ENCODE results near the gene COX4I2. TPM values are rescaled to one million over a fixed set of nuclear protein-coding genes. Genes with fewer than 3 reads are reported as not detected.

COX4I2 gene
- total RNA-seq, 1 experiment from 2014 or later = not detected

- Mint-ChIP-seq H3K27me3 (ENCODE audit: low read depth) (no peaks in the 10 kb centered on the region), H3K9me3 (no peaks in the 10 kb centered on the region), H3K4me3 (no peak overlapping the region), H3K4me1 (peaks cover 26% of the 10 kb centered on the region), H3K27ac (no peak overlapping the region), H3K36me3 (peaks cover 5% of the 10 kb centered on the region; the same call in 1 of the 2 replicates)
- CTCF ChIA-PET = interaction anchor here (0.6 to 6.3 kb wide), 7 partner anchors 12 to 107 kb away, joined by 3 to 49 read pairs (median 5); no protein-coding TSS in a partner anchor
- TF ChIP-seq ZNF263 (CRISPR knock-in tag; IDR thresholded peaks at IDR 0.05; ENCODE audit: low read depth) (no peak), CBFB (CRISPR knock-in tag; IDR thresholded peaks at IDR 0.05; ENCODE audit: low read depth) (no peak), ZNF671 (CRISPR knock-in tag; IDR thresholded peaks at IDR 0.05) (no peak), SOX15 (CRISPR knock-in tag; IDR thresholded peaks at IDR 0.05) (no peak)
- TF ChIP-seq, protein P1, sequence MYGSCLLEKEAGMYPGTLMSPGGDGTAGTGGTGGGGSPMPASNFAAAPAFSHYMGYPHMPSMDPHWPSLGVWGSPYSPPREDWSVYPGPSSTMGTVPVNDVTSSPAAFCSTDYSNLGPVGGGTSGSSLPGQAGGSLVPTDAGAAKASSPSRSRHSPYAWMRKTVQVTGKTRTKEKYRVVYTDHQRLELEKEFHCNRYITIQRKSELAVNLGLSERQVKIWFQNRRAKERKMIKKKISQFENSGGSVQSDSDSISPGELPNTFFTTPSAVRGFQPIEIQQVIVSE (CRISPR knock-in tag; IDR thresholded peaks at IDR 0.05; ENCODE audit: borderline replicate concordance) = no peak
- TF ChIP-seq, protein P2, sequence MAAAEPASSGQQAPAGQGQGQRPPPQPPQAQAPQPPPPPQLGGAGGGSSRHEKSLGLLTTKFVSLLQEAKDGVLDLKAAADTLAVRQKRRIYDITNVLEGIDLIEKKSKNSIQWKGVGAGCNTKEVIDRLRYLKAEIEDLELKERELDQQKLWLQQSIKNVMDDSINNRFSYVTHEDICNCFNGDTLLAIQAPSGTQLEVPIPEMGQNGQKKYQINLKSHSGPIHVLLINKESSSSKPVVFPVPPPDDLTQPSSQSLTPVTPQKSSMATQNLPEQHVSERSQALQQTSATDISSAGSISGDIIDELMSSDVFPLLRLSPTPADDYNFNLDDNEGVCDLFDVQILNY (CRISPR knock-in tag; IDR thresholded peaks at IDR 0.05) = no peak
- DNase-seq (ENCODE audit: low spot score) (no peak), ATAC-seq (no peak)
- POLR2A ChIA-PET = interaction anchor here (0.6 kb wide), 1 partner anchor 34 kb away, joined by 3 read pairs; no protein-coding TSS in a partner anchor
Observed at GRCh38 chr20:31673943-31674463, 36.3 kb downstream of the COX4I2 start.

- TF ChIP-seq, protein P3, sequence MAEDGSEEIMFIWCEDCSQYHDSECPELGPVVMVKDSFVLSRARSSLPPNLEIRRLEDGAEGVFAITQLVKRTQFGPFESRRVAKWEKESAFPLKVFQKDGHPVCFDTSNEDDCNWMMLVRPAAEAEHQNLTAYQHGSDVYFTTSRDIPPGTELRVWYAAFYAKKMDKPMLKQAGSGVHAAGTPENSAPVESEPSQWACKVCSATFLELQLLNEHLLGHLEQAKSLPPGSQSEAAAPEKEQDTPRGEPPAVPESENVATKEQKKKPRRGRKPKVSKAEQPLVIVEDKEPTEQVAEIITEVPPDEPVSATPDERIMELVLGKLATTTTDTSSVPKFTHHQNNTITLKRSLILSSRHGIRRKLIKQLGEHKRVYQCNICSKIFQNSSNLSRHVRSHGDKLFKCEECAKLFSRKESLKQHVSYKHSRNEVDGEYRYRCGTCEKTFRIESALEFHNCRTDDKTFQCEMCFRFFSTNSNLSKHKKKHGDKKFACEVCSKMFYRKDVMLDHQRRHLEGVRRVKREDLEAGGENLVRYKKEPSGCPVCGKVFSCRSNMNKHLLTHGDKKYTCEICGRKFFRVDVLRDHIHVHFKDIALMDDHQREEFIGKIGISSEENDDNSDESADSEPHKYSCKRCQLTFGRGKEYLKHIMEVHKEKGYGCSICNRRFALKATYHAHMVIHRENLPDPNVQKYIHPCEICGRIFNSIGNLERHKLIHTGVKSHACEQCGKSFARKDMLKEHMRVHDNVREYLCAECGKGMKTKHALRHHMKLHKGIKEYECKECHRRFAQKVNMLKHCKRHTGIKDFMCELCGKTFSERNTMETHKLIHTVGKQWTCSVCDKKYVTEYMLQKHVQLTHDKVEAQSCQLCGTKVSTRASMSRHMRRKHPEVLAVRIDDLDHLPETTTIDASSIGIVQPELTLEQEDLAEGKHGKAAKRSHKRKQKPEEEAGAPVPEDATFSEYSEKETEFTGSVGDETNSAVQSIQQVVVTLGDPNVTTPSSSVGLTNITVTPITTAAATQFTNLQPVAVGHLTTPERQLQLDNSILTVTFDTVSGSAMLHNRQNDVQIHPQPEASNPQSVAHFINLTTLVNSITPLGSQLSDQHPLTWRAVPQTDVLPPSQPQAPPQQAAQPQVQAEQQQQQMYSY (CRISPR knock-in tag; IDR thresholded peaks at IDR 0.05) = peak; percentile 34; the same call in 1 of the 2 replicates
- TF ChIP-seq ZBTB43 (CRISPR knock-in tag; IDR thresholded peaks at IDR 0.05) = no peak
- CTCF ChIA-PET = interaction anchor here (0.8 to 6.3 kb wide), 6 partner anchors 14 to 118 kb away, joined by 3 to 49 read pairs (median 4); no protein-coding TSS in a partner anchor
- peak overlapping the region; percentile 80 for H3K27ac Mint-ChIP-seq
- peaks cover 37% of the 10 kb centered on the region for H3K4me1 Mint-ChIP-seq
- H3K9me3 Mint-ChIP-seq = no peaks in the 10 kb centered on the region
- ATAC-seq = no peak
- DNase-seq (ENCODE audit: low spot score) = no peak
- H3K27me3 Mint-ChIP-seq (ENCODE audit: low read depth) = no peaks in the 10 kb centered on the region
- peaks cover 9% of the 10 kb centered on the region; the same call in 1 of the 2 replicates for H3K36me3 Mint-ChIP-seq
- H3K4me3 Mint-ChIP-seq = no peak overlapping the region
- POLR2A ChIA-PET = no interaction called here
Observed at GRCh38 chr20:31674895-31675827, 37.4 kb downstream of the COX4I2 start.

DNA sequence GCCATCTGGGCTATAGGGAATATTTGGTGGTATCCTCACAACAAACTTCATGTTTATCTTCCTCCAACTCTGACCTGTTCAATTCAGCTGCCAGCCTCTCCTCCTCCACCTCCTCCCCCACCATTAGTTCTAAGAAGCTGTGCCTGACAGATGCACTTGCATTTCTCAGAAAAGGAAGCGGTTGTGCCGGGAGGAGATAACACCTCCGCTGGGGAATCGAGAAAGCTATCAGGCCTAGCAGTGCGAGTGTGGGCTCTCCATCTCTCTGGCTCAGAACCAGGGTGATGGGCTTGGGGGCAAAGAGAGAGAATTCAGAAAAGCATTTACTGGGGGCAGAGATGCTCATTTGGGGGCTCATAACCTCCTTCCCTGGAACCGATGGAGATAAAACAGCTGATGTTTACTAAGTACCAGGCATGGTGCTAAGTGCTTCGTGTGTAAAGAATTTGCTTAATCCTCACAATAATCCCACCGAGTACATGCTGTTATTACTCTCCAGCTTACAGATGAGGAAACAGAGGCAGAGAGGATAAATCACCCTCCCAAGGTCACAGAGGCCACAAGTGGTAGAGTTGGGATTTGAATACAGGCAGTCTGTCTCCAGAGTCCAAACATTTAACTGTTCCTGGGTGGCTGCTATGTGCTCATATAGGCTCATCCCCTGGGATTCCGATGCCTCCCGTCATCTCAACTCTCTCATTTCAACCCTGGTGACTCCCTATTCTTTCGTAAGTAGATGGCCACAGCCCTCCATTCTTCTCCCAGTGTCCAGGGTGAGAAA lies 38.3 kb downstream of the COX4I2 start:
- Mint-ChIP-seq H3K4me3 (no peak overlapping the region), H3K36me3 (peaks cover 9% of the 10 kb centered on the region; the same call in 1 of the 2 replicates), H3K4me1 (peaks cover 41% of the 10 kb centered on the region), H3K27me3 (ENCODE audit: low read depth) (no peaks in the 10 kb centered on the region), H3K9me3 (no peaks in the 10 kb centered on the region), H3K27ac (peak overlapping the region; percentile 68; the same call in 1 of the 2 replicates)
- ATAC-seq (no peak), DNase-seq (ENCODE audit: low spot score) (no peak)
- ChIA-PET CTCF (interaction anchor here (1.0 to 6.3 kb wide), 5 partner anchors 11 to 119 kb away, joined by 3 to 49 read pairs (median 3); partner anchors contain the start of gene BCL2L1), POLR2A (interaction anchor here (0.5 kb wide), 1 partner anchor 63 kb away, joined by 3 read pairs; no protein-coding TSS in a partner anchor)
- TF ChIP-seq ATF1 (CRISPR knock-in tag; IDR thresholded peaks at IDR 0.05) (no peak), USF1 (CRISPR knock-in tag; IDR thresholded peaks at IDR 0.05) (no peak), E2F4 (CRISPR knock-in tag; IDR thresholded peaks at IDR 0.05; ENCODE audit: borderline replicate concordance, low read depth) (no peak), JUN (CRISPR knock-in tag; IDR thresholded peaks at IDR 0.05) (no peak), ZNF671 (CRISPR knock-in tag; IDR thresholded peaks at IDR 0.05) (no peak), OVOL2 (CRISPR knock-in tag; IDR thresholded peaks at IDR 0.05; ENCODE audit: borderline replicate concordance) (no peak)
- TF ChIP-seq, protein P4, sequence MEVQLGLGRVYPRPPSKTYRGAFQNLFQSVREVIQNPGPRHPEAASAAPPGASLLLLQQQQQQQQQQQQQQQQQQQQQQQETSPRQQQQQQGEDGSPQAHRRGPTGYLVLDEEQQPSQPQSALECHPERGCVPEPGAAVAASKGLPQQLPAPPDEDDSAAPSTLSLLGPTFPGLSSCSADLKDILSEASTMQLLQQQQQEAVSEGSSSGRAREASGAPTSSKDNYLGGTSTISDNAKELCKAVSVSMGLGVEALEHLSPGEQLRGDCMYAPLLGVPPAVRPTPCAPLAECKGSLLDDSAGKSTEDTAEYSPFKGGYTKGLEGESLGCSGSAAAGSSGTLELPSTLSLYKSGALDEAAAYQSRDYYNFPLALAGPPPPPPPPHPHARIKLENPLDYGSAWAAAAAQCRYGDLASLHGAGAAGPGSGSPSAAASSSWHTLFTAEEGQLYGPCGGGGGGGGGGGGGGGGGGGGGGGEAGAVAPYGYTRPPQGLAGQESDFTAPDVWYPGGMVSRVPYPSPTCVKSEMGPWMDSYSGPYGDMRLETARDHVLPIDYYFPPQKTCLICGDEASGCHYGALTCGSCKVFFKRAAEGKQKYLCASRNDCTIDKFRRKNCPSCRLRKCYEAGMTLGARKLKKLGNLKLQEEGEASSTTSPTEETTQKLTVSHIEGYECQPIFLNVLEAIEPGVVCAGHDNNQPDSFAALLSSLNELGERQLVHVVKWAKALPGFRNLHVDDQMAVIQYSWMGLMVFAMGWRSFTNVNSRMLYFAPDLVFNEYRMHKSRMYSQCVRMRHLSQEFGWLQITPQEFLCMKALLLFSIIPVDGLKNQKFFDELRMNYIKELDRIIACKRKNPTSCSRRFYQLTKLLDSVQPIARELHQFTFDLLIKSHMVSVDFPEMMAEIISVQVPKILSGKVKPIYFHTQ (CRISPR knock-in tag; IDR thresholded peaks at IDR 0.05) = no peak
